Activated CD8-positive, alpha-beta memory T cell treated with anti-CD3 and anti-CD28 coated beads, Interleukin-2, amount 50 U/mL, for 1 hour (primary cell): ENCODE results near the gene GINS3.

Experiments
- DNase-seq: peaks from one replicate; pipeline ENCODE4 v3.0.0-alpha.2; 2020; ENCODE audit errors: extremely low read depth

Gene GINS3

DNA sequence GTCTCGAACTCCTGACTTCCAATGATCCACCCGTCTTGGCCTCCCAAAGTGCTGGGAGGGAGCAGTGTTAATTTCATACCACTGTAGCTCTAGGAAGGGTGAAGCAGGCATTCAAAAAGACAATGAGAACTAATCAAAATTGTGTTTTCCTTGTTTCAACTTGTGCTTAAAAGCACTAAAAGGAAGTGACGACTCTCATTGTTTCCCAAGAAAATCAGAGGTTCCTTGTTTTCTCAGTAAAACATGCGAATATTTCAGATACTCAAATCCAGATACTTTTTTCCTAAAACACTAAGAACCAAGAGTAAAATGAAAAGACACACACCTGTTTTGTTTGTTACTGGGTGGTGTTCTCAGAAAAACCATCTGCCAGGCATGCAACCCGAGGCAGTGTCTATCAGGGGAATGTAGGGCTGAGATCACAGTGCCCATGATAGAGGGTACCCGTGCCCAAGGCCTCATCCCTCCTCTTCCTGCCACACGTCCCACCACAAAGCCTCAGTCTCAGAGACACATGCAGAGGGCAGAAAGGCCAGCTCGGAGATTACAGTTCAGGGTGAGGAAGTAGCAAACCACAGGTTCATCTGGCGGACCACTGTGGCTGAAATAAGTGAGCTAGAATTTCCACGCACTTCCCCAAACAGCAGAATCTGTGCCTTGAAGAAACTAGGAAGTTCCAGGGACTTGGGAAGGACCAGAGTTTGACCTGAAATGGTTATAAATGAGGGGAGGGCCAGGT, 33.7 kb downstream of the GINS3 start:
- no peak for DNase-seq

DNA sequence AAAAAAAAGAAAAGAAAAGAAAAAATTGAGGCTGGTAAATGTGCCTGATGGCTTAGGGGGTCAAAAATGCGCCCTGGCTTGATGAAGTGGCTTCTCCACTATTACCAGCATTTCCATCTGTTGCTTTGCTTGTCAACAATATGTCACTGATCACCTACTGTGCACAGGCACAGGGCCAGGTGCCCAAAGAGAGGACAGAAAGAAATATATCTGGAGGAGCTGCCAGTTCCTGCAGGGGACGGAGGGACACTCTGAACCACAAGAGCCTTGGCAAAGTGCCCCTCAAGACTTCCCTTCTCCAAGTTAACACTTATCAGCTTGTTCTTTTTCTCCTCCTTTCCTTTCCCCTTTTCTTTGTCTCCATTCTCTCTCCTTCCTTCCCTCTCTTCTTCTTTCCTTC, 34.7 kb downstream of the GINS3 start:
- no peak for DNase-seq

DNA sequence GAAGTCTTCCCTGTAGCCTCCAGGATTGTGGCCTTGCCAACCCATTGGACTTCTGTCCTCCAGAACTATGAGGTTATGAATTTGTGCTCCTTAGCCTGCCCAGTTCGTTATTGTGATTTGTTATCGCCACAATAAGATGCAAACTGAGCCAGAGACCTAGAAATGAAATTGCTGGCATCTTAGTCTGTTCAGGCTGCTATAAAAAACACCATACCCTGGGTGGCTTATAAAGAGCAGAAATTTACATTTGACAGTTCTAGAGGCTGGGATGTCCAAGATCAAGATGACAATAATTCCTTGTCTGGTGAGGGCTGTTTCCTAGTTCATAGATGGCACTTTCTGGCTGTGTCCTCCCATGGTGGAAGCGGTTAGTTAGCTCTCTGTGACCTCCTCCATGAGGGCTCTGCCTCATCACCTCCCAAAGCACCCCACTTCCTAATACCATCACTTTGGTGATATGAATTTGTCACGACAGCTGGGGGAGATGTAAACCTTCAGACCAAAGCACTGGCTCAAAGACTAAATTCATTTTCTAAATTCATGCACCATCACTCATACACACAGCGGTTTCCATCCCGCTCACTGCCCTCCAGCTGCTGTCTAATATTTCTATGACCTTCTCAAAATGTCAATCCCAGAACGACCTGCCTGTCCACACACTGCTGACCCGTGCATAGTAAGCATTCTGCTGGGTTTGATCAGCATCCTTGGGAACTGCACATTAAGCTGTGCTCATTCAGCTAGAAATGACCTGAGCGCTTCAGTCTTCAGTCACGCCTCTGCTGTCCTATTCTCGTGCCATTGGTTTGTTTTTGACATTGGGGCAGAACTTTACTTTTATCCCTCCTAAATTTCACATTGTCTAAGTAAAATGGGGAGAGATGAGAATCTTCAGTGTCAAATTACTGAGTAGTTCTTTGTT, 36.6 kb downstream of the GINS3 start:
- DNase-seq: no peak

DNA sequence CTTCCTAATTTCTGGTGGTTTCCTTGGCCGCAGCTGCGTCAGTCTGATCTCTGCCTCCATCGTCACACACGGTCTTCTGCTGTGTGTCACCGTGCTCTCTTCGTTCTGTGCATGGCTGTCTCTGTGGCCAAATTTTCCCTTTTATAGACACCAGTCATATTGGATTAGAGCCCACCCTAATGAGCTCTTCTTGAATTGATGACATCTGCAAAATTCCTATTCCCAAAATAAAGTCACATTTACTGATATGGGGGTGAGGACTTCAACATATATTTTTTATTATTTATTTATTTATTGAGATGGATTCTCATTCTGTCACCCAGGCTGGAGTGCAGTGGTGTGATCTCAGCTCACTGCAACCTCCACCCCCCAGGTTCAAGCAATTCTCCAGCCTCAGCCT, 38.4 kb downstream of the GINS3 start:
- no peak for DNase-seq

DNA sequence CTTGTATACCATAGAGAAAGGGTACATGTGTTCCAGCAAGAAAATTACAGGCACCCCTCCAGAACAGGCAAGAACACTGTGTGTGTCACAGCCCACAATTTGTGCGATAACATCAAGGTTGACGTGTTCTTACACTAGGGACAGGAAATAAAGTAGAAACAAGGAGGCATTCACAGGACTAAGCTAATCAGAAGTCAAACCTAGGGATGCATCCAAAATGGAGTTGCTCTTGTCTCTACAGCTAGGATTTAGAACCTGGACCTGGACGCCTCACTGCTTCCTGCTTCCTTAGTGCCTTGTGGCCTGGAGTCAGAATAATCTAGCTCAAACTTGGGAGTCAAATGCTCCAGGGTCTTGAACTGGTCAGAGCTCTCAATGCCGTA, 41.3 kb downstream of the GINS3 start:
- DNase-seq: no peak

DNA sequence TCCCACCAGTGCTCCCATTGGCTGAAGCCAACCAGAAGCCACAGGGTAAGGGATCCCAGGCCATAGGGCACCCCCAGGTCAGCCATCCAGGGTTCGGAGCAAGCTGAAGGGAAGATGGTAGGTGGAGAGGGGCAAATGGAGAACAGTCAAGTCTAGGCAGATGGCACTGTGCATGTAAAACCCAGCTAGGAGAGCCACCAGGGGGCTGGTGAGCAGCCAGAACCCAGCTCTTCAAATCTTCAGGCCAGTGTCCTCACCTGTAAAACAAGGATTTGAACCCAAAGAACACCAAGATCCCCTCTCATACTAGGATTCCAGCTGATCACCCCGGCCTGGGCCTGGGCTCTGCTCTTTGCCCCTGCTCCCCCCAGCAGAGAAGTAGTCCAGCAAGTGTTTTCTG, 43.5 kb downstream of the GINS3 start:
- no peak for DNase-seq

DNA sequence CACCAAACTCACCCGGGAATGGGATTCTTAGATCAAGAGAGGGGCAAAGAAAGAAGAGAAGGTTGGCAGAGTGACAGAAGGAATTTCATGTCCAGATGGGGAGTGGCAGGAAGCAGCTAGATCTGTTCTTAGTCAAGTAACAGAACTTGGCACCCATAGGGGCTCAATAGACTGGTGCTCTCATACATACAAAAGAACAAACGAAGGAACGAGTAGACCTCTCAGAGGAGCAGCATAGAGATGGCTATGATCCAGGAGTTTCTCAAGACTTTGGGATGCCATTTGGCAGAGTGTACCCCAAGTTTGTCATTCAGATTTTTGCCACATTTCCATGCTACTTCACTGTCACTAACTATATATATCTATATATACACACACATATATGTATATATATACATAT, 47.9 kb downstream of the GINS3 start:
- no peak for DNase-seq

DNA sequence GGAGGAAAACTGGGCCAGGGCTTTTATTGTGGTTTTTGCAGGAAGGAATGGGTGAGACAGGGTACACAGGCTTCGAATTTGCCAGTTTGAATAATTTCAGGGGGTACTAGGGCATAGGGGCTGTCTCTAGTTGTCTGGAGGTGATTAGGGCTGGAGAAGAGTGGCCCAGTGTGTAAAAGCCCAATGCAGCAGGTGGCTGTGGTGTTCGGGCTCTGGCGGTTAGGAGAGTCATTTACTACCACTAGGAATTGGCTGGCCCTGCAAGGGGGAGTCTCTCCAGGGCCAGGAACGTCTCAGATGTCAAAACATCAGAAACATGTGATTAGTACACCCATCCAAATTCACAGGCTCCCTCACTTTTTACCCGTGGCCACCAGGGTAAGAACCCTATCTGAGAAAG, 50.3 kb downstream of the GINS3 start:
- no peak for DNase-seq

DNA sequence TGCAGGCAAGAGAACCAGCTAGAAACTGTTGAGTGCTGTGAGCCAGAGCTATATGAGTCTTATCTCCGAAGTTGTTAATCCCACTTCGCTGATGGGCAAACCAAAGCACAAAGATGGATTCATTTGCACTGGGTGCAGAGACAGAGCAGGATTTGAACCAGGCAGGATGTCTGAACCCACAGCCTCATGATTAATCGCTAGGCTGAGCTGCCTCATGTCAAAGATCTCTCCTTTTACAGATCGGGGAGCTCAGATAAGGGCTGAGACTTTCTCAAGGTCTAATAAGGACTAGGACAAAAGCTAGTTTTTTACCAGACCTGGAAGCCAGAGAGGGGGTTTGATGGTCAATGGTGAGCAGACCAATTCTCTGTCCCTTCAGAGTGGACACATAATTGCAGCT, 51.5 kb downstream of the GINS3 start:
- DNase-seq: no peak

DNA sequence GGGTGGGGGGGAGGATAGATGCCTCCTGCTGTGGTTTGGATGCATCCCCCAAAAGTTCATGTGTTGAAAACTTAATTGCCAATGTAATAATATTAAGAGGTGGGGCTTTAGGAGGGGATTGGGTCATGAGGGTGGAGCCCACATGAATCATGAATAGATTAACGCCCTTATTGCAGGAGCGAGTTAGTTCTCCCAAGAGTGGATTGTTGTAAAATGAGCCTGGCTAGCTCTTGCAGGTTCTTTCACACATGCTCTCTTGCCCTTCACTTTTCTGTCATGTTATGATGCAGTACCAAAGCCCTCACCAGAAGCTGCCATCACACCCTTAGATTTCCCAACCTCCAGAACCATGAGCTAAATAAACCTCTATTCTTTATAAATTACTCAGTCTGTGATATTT, 52.0 kb downstream of the GINS3 start:
- DNase-seq: no peak

DNA sequence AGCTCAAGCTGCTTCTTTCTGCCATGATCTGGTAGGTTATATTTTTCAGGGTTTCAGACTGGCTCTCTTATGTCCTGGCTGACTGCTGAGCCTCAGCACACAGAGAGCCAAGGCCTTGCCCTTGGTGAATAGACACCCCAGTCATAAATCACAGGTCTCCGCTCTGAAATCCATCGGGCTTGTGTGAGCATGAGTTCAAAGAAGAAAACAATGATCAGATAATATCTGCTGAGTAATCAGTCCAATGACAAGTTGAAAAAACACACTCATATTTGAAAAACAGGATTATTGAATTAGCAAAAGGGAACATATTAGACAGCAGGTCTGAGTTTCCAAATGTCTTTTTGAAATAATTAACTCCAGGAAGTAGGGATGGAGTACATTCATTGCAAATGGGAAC, 56.6 kb downstream of the GINS3 start:
- DNase-seq: no peak

DNA sequence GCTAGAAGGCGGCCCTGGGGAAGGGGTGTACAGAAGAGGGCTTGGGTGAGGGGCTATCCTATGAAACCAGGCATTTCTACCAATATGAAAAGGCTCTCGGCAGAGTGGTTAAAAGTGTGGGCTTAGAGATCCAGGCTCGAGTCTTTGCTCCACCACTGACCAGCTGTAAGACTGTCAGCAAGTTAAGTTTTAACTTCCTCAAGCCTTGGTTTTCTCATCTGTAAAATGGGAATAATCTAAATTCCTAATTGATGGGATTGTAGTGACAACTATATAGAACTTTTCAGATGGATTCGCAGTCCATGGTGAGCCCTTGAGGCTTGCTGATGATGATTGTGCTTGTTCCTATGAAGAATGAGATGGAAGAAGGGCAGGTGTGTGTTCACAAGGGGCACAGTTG, 57.0 kb downstream of the GINS3 start:
- DNase-seq: no peak

DNA sequence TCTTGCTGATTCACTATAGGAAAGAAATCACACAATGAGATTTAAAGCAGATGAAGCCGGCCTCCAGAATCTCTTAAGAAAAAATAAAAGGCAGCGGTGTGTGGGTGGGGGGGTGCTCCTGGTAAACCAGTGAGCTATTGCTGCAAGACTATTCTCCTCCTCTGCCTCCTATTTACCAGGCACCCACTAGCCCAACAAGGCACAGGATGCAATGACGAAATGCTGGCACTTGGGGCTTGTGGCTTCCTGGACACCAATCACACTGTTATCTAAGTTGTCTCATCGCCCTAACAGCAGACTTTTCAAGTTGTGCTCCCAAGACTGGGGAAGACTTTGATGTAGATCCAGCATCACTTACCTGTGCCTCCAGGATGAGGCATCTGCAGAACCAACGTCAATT, 57.5 kb downstream of the GINS3 start:
- DNase-seq: no peak

DNA sequence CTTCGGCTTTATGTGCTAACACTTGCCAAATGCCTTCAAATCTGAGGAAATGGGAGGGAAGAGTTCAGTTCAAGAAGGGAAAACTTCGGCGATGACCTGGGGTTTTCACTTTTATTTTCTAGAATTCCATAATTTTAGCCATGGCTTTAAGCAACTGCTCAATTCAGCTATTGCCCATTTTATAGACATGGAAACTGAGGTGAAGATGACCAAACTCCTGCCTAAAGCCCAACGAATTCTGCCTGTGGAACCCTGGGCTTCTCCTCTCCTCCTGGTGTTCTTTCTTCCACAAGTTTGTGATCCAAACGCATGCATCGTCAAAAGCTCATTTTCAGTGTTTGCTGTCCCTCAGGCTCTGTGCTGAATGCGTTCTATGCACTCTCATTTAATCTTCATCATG, 58.3 kb downstream of the GINS3 start:
- DNase-seq: no peak

DNA sequence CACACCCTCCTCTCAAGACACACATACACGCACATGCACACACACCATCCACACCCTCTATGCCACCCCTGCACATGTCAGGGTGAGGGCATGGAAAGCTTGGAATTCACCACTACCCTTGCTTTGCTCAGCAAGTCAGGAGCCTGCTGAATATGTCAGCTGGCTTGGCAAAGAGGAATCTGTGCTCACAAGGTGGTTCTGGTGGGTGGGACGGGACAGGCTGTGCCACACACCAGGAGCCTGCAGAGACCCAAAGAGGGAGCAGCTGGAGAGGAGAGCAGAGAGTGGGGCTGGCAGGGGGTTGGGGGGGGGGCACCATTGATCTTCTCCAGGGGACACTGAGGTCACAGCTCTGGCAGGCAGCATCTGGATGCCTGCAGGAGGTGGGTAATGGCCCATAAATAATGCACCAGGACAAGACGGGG, 59.0 kb downstream of the GINS3 start:
- no peak for DNase-seq

DNA sequence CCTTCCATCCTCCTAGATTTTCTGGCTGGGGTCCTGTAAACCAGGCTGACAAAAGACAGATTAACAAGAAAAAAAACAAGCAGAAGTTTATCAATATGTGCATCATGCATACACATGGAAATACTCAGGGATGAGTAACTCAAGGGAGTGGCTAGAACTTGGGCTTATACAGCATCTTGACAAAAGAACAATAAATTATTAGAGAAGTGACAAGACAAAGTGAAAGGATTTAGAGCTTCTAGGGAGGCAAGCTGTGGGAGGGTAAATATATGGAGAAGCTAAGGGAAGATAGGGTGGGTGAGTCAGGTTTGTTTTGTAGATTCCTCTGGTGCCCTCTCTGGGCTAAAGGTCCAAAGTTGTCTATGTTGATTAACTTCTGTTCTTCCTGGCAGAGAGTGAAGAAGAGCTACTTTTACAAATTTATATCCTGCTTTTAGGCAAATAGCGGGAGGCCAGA, 59.7 kb downstream of the GINS3 start:
- DNase-seq: no peak

DNA sequence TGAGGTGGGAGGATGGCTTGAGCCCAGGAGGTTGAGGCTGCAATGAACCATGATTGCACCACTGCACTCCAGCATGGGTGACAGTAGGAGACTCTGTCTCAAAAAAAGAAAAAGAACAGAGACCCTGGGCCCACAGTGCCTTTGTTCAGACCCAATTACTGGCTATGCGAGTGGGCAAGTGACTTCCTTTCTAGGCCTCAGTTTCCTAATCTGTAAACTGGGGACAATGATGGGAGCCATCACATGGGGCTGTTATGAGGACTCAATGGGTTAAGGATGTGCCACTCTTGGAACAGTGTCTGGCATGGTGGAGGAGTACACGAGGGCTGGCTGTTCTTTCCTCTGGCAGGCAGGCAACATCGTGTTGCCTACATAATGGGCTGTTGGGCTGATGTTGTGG, 60.4 kb downstream of the GINS3 start:
- no peak for DNase-seq

DNA sequence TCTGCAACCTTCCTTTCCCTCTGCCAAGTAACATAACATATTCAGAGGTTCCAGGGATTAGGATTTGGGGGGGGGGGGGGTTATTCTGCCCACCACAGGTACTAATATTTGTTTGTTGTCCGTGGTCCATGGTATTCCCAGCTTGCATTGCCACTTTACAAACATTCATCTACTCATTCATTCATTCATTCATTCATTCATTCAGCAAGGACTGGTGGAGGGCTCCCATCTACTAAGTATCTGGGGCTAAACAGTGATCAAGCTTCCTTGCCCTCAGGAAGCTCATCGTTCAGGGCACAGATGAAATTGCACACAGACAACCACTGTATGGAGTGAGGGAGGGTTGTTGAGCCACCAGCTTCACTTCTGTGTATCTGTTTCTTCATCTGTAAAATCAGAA, 61.9 kb downstream of the GINS3 start:
- DNase-seq: no peak

DNA sequence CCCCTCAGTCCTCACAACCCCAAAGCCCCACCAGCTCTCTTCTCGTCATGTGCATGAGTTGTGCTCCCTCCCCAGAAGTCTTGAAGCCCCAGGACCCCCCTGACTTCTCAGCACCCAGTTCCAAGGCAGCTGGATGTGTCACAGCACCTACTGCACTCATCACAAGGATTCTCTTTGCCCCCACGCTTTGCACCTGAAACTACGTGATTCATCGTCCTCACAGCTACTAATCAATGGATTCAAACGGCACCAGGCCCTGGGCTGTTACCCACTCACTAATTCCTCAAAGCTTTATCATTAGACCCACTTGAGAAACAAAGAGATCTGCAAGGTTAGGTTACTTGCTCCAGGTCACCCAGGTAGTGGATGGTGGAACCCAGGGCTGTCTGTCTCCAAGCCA, 62.6 kb downstream of the GINS3 start:
- DNase-seq: no peak
